ENCODE measurements around the gene ITGB1.

ITGB1 gene

DNA sequence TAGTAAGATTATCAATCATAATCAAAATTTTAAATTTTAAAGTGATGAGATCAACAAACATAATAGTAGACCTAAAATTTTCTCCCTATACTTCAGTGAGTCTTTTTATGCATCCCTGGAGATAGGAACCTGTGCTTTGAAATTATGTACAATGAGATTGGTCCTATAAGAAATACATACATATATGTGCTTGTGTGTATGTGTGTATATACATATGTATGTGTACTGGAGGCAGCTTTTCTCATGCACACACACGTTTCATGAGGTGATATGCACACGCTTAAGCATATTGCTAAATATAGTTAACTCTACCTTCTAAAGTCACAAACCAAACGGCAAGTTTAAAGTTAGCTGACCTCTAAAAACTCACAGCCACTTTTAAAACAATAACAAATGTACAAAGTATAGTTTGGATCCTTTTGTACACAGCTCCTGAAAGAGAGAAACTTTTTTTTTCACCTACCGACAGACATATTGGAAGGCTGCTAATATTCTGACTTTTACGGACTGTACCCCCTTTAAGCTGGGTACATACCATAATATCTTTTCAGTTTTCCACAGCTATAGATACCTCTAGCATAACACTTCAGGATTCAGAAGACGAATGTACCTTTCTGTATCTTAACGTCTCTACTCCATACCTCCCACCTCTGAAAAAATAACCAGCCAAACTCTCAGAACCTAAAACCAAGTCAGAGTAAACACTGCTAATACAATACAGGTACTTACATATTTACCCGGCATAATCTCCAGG is 3.3 kb downstream of the ITGB1 start:
- no peak for DNase-seq

- no peak for DNase-seq
Observed at GRCh38 chr10:32954080-32954479, 4.0 kb downstream of the ITGB1 start.

GRCh38 chr10:32953277-32953927 is 4.6 kb downstream of the ITGB1 start:
- no peak for DNase-seq

DNA sequence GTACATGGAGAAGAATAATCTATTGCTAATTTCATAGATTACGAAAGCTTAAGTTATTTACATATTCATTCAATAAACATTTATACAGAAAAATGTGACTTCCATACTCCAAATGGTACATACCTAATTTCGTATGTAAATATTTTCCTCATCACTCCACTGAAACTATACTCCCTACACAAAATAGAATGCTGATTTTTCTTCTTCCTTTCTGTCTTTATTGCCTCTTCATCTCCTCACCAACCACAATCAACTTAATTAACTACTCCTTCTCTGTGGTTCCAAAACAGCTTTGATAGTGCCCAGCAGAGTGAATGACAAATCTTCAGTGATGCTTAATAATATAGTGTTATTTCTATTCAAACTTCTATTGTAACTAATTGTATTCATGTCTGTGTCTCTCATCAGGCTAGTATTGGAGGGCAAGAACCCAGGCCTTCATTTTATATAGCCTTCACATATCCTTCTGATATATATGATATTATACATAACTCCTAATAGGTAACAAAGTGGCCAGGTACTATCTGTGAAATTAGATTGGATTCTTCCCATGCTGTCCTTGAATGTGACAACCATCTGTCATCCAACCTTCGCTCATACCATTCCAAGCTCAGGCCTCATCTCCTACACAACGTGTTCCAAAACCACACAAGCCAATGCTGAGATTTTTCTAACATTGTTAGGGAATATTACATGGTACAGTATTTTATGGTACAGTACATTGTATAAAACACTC is 5.3 kb downstream of the ITGB1 start:
- no peak for DNase-seq

DNA sequence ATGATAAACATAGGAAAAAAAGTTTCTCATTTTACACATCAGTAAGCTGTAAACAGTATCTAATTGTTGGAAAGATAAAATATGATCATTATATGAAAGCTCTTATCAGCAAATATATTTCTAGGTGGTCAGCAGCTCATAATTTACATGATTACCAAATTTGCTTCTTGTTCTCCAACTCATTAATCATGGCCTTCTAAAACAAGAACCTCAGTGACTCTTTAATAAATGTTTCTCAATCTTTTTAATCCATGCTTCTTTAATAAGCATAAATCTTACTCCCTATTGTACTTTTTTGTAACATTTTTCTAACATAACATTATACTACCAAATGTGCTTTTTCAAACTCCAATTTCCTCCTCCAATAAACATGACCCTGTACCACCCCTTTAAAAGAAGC is 5.9 kb downstream of the ITGB1 start:
- DNase-seq: no peak

DNA sequence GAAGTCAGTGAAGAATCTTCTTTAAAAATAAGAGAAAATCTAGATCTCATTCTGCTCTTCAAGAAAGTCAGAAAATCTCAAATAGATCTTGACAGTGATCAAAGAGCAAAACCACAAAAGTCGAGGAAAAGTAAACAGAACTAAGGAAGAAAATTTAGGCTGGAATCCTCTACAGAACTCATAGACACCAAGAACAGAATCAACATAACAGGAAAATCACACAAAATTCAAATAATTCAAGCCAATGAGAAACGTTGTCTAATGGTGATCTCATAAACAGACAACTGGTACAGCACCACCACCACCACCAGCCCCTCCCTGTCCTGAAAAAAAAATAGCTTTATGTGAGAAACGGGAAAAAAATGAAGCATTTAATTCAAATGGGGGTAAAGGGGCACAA is 6.9 kb downstream of the ITGB1 start:
- DNase-seq: no peak

GRCh38 chr10:32950591-32951108 is 7.4 kb downstream of the ITGB1 start:
- no peak for DNase-seq

DNA sequence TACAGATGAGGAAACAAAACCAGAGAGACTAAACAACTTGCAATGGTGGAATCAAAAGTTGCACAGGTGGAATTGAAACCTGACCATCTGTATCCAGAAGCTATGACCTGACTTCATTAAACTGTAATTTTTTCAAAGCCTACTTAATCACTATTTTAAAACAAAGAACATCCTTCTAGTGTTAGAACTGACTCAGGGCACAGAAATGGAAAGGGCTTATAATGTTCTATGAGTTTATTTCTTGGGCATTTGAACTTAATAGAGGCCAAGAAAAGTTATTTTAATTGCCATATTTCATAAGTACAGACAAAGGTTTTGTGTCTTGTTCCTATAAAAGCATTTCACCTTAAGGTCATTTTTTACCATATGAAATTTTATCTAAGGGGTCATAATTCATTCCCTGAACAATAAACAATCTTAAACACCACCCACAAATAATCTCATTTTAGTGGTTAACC is 8.8 kb downstream of the ITGB1 start:
- no peak for DNase-seq

DNA sequence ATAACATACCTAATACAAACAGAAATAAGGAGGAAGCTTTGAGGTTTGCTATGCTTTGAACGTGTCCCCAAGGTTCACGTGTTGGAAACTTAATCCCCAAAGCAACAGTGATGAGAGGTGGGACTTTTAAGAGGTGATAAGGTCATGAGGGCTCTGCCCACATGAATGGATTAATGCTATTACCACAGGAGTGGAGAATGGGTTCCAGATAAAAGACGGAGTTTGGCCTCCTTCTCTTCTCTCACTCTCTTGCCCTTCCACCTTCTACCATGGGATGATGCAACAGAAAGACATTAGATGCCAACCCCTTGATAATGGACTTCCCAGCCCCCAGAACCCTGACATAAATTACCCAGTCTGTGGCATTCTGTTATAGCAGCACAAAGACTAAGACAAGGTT is 9.6 kb downstream of the ITGB1 start:
- DNase-seq: no peak

DNA sequence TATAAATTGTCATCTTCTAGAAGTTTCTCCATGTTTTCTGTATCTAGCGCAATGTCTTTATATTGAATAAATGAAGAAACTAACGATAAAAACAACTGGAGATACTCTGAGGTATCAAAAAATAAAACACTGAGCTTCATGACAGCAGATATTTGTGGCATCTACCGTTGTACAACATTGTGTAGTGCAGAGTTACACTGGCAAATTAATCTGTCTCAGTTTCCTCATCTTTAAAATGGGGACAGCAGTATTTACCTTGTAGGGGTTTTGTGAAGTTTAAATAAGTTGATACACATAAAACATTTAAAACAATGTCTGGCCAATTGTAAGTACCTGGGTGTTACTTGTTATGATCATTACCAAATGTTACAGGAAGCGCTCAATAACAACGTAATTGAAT is 10.4 kb downstream of the ITGB1 start:
- no peak for DNase-seq

DNA sequence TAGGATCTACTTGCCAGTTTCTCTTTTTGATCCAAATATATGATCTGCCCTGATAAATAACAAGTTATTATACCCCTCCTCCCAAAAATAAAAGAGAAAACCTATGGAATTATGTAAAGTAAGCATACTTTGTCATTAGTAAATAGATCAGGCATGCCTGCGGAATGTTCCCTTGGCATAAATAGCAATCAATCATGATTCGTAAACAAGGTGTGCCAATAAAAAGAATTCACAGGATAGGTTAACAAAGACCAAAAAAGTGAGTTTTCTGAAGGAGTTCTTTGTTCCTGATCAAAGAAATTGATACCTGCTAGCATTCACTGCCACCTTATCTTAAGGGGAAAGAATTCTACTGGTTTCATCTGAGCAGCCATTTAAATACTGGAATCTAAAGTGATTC is 11.9 kb downstream of the ITGB1 start:
- DNase-seq: no peak

- DNase-seq: no peak
Observed at GRCh38 chr10:32943854-32944661, 14.0 kb downstream of the ITGB1 start.

DNA sequence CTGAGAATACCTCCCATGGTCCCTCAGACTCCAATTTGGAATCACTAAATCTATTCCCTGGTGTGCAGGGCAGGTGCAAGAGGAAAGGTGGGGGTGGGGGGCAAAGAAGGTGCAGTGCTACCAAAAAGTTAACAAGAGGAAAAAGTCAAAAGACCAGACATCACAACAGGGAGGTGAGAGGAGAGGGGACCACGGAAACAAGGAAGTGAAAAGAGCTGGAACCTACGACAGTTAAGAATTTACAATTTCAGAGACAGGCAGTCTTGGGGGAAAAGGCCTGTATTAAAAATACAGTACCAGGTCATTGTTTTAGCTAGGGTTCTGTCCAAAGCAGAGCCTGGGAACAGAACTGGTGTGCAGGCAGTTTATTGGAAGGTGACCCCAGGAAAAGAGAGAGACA is 14.6 kb downstream of the ITGB1 start:
- DNase-seq: no peak

DNA sequence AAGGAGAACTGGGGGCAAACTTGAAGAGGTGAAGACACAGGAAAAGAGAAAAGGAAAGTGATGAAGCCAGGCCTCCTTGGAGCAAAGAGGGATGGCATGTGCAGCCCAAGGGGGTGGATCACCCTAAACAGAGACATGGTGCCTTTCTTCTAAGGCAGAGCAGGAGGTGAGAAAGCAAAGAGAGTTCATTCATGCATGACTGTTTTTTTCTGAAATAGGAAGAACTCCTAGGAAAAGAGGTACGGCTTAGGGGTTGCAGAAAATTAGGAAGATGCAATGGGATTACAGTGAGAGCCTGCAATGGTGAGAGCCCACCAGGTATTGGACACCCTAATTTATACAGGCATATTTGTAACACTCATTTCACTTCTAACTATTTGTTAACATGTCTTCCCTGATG is 15.9 kb downstream of the ITGB1 start:
- DNase-seq: no peak

DNA sequence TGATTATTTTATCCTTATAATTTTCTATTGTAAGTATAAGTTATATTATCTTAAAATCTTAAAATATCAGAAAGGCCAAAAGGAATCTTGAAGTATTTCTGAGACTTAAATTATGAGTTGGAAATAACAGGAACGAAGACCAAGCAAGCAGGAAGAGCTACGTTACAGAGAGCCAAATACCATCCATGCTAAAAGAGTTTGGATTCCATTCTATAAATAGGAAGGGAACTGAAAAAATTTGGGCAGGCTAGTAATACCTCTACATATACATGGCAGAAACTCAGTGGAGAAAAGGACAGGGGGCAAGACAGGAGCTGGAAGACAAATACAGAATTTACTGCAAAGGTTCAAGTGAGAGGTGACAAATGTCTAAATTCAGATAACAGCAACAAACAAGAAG is 16.7 kb downstream of the ITGB1 start:
- no peak for DNase-seq

DNA sequence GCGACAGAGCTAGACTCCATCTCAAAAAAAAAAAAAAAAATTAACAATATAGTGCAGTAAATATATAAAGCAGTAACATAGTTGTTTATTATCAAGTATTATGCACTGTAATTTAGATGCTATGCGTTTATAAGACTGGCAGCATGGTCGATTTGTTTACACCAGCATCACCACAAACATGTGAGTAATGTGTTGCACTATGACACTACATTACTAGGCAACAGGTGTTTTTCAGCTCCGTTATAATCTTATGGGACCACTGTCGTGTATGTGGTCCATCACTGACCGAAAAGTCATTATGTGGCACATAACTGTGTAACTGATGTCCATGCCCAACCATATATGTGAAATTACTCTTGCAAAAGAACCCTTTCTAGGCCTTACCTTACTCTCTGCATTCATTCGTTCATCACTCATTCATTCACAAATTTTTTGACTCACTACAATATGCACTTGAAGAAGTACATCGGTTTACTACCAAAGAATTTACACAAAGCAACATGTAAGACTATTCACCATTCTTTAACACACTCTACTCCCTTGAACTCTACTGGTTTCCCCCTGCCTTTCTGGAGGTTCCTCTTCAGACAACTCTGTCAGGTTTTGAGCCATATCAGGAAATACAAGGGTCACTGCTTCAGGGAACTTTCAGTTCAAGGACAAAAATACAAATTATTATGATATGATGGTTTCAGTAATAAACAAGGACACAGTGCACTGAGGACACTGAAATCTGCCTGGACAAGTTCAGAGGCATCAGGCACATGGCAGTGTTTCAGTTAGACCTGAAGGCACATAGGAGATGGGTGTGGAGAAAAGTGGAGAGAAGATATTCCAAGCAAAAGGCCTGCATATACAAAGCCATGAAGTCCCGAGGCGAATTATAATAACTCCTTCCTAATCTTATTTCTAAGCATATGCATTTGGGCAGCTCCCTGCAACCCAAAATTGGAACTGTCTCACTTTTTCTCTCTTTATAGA is 17.4 kb downstream of the ITGB1 start:
- DNase-seq: no peak

- DNase-seq: no peak
Observed at GRCh38 chr10:32939296-32940111, 18.5 kb downstream of the ITGB1 start.

DNA sequence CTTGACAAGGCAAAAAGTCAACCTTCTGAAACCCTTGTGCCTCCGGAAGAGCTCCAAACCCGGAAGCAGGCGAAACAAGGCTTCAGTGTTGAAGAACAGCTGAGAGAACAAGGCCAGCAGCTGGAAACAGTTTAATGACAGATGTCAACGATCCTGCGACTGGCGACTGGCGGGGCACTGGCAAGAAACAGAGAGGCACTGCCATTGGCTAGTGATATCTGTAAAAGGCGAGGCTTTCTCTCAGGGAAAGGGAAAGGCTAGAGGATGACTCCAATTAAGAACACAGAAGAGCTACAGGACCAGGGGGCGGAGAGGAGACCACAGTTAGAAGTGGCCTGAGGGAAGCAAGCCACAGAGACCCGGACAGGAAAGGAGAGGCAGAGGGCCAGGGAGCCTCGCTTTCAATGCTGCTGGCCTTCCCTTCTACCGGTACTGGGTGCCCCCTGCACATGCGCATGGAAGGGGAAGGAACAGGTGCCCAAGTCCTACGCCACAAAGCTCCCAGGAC is 19.4 kb downstream of the ITGB1 start:
- DNase-seq: peak; percentile 46

- no peak for DNase-seq
Observed at GRCh38 chr10:32937911-32938424, 20.1 kb downstream of the ITGB1 start.

DNA sequence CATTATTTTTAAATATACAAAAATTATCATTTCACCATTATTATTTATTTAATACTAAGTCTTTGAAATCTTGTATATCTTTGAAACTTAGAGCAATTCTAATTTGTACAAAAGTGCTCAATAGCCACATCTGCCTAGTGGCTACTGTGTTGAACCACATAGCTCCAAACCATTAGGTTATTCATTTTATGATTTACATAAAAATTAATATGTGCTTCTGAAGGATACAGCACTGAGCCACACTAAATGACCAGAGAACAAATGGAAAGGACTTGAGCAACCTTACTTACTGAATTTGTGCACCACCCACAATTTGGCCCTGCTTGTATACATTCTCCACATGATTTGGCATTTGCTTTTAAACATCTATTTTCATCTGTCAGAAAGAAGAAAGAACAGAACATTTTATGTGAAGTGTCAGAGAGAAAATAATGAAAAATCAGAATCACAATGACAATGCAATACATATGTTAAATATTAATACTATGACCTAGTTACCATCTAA is 25.8 kb downstream of the ITGB1 start:
- DNase-seq: no peak
